ENCODE results near the gene NLGN1. TPM values are rescaled to one million over a fixed set of nuclear protein-coding genes. Genes with fewer than 3 reads are reported as not detected.

Gene NLGN1
- polyA plus RNA-seq, 3 donors = 2.2 to 4.8 (median 2.2) TPM

DNA sequence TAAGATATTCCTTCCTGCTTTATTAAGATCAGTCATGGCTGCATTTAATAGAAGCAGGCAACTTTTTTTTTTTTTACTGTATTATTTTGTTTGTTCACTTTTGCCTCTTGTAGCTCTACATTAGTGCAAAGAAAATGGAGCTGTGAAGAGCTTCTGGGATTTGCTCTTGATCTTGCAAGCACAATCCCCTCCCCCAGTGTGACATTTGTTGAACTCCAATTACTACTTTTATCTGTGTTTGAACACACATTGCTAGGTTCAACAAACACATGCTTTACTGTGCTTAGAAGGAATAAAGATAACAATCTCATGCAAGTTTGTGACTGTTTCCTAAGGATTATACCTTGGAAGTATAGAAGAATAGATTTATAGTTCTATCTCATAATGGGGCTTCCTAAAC, 648.8 kb downstream of the NLGN1 start:
- no peak for DNase-seq (ENCODE audit: low read depth in 3 of 3, low spot score in 2 of 3)

DNA sequence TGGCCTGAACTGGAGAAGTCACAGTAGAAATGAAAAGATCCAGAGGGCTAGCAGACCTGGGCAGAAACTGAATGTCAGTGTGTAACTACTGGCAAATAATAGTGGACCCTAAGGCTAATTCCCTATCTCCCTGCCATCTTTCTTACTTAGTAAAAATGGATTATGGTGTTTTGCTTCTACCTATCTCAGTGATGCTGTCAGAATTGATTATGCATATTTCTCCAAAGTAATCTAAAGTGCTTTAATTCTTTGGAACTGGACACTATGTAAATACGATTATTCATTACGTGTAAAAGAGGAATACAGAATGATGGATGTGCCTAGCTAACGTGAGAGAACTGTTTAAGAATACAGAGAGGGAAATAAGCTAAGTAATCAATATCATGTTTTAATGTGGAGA, 651.9 kb downstream of the NLGN1 start:
- no peak for DNase-seq (ENCODE audit: low read depth in 3 of 3, low spot score in 2 of 3)

DNA sequence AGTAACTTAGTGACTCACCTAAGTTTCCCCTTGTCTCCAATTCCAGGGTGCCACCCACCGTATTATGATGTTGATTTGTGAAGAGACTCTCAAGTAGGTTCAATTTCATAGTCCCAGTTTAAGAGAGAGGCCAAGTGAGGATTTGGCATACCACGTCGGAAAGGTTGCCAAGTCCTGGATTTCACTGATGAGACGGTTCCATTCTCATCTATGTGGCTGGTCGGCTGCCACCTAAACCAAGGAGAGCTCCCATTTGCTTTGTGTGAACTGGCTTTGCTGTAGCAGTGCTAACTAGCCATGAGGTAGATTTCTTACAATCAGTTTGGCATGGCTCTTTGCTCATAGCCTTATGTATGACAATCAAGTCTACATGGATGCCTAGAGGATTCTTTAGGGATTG, 653.6 kb downstream of the NLGN1 start:
- DNase-seq (ENCODE audit: low read depth in 3 of 3, low spot score in 2 of 3) = no peak

GRCh38 chr3:174058804-174059203, 661.3 kb downstream of the NLGN1 start:
- DNase-seq (ENCODE audit: low read depth in 3 of 3, low spot score in 2 of 3) = no peak

GRCh38 chr3:174060431-174060830, 662.9 kb downstream of the NLGN1 start:
- no peak for DNase-seq (ENCODE audit: low read depth in 3 of 3, low spot score in 2 of 3)

DNA sequence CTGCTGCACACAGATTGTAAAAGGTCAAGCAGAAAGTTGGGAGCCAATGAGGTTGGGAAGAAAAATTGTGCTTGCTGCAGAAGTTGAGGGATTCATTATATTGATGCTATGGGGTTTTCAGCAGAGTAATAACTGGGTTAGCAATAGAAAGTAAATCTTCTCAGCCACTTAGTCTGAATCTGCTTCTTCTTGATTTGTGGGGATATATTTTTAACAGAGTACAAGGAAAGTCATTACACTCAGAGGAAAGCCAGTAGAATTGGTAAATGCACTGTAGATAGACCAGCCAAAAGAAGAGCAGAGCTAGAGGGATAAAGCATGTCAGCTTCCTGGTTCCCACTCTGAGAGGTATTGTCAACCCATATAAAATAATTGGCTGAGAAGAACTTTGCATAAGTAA, 663.6 kb downstream of the NLGN1 start:
- no peak for DNase-seq (ENCODE audit: low read depth in 3 of 3, low spot score in 2 of 3)

DNA sequence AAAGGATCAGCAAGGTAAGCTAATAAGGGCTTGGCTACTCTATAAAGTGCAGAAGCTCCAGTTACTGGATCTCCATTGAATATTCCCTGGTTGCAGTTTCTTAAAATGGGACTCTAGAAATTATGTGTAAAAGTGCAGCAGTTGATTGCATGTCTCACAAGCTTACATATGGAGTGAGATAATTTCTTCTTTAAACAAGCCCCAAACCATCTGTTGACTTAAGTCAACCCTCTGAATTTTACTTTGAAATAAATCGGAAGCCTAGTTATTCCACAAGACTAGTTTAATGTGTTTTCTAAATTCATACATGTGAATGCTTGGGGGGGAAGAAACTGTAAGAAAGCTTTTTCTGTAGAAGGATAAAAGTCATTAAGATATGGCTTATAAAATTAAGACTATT, 664.2 kb downstream of the NLGN1 start:
- DNase-seq (ENCODE audit: low read depth in 3 of 3, low spot score in 2 of 3) = no peak

DNA sequence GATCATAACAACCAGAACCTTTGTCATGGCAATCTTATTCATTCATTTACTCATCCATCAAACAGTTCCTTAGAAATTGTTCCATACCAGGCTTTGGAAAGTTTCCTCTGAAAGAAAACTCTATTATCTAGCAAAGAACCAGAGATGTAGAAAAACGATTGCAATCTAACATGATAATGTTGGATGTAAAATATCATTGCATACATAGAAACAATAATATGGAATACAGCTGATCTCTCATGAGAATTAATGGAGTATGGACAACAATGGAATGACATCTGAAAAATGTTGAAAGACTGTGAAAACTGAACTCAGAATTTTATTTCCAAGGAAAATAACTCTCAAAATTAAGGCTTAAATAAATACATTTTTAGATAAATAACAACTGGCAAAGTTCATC, 665.4 kb downstream of the NLGN1 start:
- no peak for DNase-seq (ENCODE audit: low read depth in 3 of 3, low spot score in 2 of 3)

DNA sequence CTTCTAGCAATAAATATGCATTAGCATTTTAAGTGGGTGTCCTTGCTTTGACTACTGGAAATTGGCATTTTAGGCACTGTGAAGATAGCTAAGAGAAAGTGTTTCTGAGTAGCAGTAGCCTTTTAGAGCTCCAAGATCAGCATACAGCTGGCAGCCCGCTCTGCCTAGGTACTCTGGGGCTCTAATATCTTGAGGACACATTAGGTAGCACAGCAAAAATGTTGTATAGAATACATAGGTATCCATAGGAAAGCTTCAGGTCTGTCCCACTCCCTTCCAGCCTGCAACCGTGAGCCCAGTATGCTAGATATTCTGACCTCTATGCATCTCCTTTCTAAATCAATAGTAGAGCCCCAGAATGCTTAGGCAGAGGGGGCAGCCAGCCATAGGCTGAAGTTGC, 670.5 kb downstream of the NLGN1 start:
- DNase-seq (ENCODE audit: low read depth in 3 of 3, low spot score in 2 of 3) = no peak

- no peak for DNase-seq (ENCODE audit: low read depth in 3 of 3, low spot score in 2 of 3)
Measured at GRCh38 chr3:174072675-174073074, 675.1 kb downstream of the NLGN1 start.

DNA sequence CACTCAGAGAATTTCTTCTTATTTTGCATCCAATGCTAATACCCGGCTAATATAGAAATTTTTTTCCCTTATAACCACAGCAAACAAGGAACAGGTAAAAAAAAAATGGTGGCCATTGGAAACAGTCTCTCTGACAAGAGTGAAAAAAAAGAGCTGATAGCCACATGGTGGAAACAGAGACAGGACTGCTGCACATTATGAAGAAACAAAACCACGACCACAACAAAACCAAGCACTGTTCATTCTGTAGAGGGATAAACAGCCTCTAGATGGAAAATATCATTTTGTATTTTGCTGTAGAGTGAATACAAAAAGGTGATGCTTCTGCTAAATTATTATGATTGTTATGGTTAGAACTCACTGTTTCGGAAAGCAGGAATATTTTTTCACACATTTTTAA, 686.2 kb downstream of the NLGN1 start:
- DNase-seq (ENCODE audit: low read depth in 3 of 3, low spot score in 2 of 3) = no peak

- no peak for DNase-seq (ENCODE audit: low read depth in 3 of 3, low spot score in 2 of 3)
Measured at GRCh38 chr3:174089592-174089991, 692.0 kb downstream of the NLGN1 start.

DNA sequence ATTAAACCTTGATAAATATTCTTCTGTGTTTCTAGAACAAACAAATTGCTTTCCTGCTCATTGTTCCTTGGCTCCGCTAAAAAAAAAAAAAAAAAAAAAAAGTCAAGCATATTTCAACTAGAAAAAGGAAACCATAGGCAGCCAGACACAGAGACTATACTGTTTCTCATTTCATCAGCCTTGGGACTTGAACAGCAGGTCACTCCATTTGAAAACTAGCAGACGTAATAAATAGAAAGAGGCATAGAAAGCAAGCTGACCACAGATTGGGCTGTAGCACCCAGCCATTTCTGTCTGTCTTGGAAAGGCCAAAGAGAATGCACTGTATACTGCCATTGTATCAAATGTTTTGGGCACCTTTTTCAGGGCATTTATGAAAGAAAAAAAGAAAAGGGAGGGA, 697.1 kb downstream of the NLGN1 start:
- DNase-seq (ENCODE audit: low read depth in 3 of 3, low spot score in 2 of 3) = no peak

- DNase-seq (ENCODE audit: low read depth in 3 of 3, low spot score in 2 of 3) = no peak
Measured at GRCh38 chr3:174097686-174098085, 700.1 kb downstream of the NLGN1 start.

- no peak for DNase-seq (ENCODE audit: low read depth in 3 of 3, low spot score in 2 of 3)
Measured at GRCh38 chr3:174098746-174099145, 701.2 kb downstream of the NLGN1 start.

DNA sequence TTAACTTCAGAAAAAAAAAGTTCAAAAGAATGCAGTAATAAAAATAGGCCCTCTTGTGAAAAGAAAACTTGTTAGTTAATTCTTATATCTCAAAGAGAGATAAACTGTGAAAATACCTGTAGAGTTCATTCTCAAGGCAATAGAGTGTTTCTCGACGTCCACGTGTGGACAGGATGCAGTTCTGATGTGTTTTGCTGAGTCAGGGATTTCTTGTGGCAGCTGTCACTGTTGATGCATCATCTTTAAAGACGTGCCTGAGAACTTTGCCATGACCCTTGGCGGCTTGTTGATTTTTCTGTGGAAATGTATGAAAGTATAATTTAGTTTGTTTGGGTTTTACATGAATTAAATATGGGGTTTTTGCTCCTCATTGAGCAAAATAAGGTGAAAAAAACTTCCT, 702.2 kb downstream of the NLGN1 start:
- no peak for DNase-seq (ENCODE audit: low read depth in 3 of 3, low spot score in 2 of 3)

- DNase-seq (ENCODE audit: low read depth in 3 of 3, low spot score in 2 of 3) = no peak
Measured at GRCh38 chr3:174100744-174101143, 703.2 kb downstream of the NLGN1 start.

DNA sequence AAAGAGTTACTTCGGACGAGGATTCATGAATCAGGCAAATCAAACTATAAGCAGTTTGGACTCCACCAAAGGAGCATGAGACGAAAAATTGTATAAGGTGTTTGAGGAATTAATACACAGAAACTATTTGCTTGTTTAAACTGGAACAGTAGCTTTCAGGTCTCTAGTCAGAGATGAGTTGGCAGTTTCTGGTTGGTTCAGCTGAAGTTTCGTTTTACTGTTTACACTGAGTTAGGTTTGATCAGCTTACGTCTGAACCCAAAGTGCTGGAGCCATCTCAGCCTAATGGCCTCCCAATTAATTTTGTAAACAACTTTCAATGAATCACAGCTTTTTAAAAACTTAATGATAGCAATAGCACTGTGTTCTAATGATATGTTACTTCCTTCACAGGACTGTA, 703.7 kb downstream of the NLGN1 start:
- DNase-seq (ENCODE audit: low read depth in 3 of 3, low spot score in 2 of 3) = no peak

GRCh38 chr3:174102274-174102673, 704.7 kb downstream of the NLGN1 start:
- no peak for DNase-seq (ENCODE audit: low read depth in 3 of 3, low spot score in 2 of 3)

DNA sequence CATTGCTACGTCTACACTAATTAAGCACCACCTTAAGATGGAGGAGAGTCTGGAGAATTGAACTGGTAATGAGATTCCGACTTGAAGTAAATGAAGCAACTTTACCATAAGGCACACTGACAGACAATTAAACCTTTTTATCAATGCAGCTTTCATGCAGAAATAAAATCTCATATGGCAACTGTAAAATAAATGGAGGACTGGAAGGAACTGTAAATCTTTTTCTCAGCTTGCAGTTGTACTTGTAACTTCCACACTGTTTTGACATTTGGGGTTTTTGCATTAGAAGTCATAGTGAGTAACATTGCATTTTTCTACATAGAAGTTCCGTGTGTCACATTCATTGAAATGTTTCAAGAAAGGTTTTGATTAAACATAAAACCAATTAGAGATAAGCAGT, 705.3 kb downstream of the NLGN1 start:
- DNase-seq (ENCODE audit: low read depth in 3 of 3, low spot score in 2 of 3) = no peak

DNA sequence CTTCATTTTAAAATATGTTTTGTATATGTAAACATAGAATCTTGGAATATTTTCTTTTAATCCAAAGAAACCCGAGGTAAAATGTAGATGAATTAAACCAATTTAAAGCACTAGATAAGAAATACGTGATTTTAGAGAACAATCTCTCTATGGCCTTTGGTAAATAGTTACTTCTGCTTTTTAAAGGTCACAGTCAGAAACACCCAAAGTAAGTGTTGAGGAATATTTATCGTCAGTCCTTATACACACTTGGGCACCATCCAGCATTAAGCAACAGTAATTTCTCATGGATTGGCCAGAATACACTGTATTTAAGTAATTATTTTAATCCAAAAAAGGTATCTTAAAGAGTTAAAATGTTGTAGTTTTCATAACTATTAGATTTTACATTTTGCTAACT, 713.2 kb downstream of the NLGN1 start:
- no peak for DNase-seq (ENCODE audit: low read depth in 3 of 3, low spot score in 2 of 3)

GRCh38 chr3:174111776-174112175, 714.2 kb downstream of the NLGN1 start:
- no peak for DNase-seq (ENCODE audit: low read depth in 3 of 3, low spot score in 2 of 3)

DNA sequence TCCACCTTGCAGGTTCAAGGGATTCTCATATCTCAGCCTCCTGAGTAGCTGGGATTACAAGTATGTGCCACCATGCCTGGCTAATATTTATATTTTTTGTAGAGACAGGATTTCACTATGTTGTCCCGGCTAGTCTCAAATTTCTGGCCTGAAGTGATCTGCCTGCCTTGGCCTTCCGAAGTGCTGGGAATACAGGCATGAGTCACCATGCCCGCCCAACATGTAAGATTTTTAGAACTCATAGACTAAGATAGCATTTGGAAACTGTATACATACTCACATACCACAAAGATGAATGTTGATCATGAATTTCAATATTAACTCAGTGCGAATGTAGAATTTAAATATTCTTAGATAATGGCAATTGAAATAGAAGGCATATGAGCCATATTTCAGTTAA, 718.9 kb downstream of the NLGN1 start:
- no peak for DNase-seq (ENCODE audit: low read depth in 3 of 3, low spot score in 2 of 3)

DNA sequence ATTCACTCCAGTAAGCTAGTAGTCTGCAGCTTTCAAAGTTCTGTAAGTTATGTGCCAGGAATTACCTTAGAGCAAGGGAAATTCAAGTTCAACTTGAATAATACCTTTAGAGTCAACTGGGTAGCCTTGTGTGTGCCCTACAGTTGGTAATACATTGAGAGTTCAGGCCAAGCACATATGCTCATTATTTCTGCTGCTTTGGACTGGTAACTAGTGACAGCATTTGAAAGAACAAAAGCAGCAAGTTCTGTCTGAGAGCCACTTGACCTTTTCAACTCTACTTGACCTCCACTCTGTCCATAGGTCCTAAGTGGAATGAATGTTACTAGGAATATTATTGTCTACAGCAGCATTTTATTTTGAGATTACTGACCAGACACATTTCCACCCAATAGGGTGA, 723.5 kb downstream of the NLGN1 start:
- no peak for DNase-seq (ENCODE audit: low read depth in 3 of 3, low spot score in 2 of 3)
